Measurements from ENCODE around the gene ENPEP.

DNA sequence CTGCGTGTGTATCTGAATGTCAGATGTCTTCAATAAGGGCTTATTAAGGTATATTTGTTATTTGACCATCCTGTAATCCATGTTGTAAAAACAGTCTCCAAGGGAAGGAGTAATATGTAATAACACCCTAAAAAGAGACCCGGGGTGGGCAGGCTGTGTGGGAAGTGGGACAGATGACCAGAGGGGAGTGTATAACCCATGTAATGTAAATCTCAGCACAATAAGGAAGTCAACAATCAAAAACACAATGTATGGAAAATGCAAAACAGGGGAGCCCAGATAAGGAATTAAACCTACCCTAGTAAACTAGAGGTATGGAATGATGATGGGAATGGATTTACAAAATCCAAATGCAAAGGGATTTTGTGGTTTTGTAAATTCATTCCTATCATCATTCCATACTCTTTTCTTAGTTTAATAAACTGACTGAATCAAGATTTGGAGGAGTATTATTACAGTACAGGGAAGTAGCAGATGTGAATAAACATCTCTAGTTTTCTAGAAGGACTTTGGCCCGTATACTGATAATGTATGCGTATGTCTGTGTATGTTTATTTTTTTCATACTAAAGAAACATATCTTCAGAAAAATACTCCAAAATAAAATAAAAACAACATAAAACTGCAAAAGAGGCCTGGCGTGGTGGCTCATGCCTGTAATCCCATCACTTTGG is 15.7 kb upstream of the ENPEP start:
- TF ChIP-seq FOXP2 (optimal IDR thresholded peaks at IDR 0.05; ENCODE audit: control extremely low read depth, extremely low read length, insufficient read depth) (no peak), EZH2 (IDR thresholded peaks at IDR 0.05) (no peak), POLR2AphosphoS5 (IDR thresholded peaks at IDR 0.05; ENCODE audit: borderline replicate concordance, low read depth, low read length) (no peak)

All from SK-N-MC (cell line).